A549 treated with CpdA at 1 μM for 4 hours (cell line): ENCODE measurements around the gene ZNF718. TPM values are rescaled to one million over a fixed set of nuclear protein-coding genes. Genes with fewer than 3 reads are reported as not detected.

Source experiments
- total RNA-seq: library from RNA; stranded (reverse); fragments of 200-300 nt; extraction: Qiagen RNA extraction; gene quantifications from 5 replicates; pipeline ENCODE4 v1.2.3, GENCODE V29; 2022; ENCODE audit warnings: low read depth

The ZNF718 gene
- total RNA-seq: 0.43 to 0.79 TPM (median 0.58 TPM) in 5 replicates

DNA sequence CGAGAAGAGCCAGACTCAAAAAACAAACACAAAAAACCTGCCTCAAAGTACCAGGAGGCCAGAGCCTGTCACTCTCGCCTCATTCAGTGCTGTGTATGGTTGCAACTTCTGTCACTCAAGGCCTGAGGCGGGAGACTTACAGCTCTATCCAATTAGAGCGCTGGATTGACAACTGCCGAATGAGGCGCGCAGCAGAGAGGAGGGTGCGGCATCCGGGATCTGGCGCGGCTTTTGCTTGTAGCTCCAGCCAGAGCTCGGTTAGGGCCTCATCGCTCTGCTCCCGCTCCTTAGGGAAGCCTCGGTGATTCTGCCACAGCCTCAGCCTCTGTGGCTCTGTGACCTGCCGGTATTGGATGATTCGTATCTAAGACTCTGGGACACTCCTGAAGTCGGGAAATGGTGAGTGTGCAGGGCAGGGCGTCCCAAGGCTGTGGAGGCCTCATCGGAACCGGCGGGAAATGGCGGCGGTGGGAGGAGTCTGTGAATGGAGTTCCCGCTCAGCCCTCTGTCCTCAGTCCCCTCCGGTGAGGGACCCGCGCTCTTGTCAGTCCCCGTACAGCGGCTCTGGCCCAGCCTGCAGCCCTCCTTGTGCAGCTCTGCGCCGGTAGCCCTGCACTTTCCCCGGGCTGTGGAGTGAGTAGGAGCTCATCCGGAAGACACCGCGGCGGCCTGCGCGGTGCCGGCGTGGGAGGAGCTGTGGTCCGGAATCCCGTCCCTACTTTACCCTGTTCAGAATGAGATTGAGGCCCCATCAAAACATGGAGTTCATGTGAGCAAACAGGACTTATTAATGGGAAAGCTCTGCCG, at the start of gene ZNF718:
Gene ZNF718 (plus strand): TSS at position 227 of the 807 bp plus-strand sequence. CDS start 170 bp downstream, at position 397.

Other genes starting within 250 kb of the ZNF718 start
- gene ZNF595, start 71.2 kb upstream of the ZNF718 start, total RNA-seq: 17.7 to 25.7 TPM (median 21.1 TPM) in 5 replicates
- gene ZNF732, start 181.0 kb downstream of the ZNF718 start, total RNA-seq: not detected in 5 replicates
- gene ZNF141, start 213.3 kb downstream of the ZNF718 start, total RNA-seq: 2.1 to 3.0 TPM (median 2.4 TPM) in 5 replicates